GM12878 (cell line): Measurements from ENCODE around the gene MAN1B1.

Experiments used
- CBFB ChIP-seq: IDR thresholded peaks from 2 replicates; pipeline ENCODE4 v1.6.1; 2016; ENCODE audit warnings: antibody characterized with exemption, low read depth
- MAX ChIP-seq: IDR thresholded peaks from 2 replicates; pipeline ENCODE4 v1.6.1; 2012; ENCODE audit warnings: low read depth, low read length, improper control_type of control experiment
- RELA ChIP-seq: fragments of 450-650 bp; IDR thresholded peaks from 2 replicates; pipeline ENCODE4 v1.8.0; 2014; ENCODE audit warnings: borderline replicate concordance; ENCODE audit not compliant: partially characterized antibody
- SMAD1 ChIP-seq: fragments of 450-650 bp; IDR thresholded peaks from 2 replicates; pipeline ENCODE4 v1.6.1; 2018; ENCODE audit warnings: mild to moderate bottlenecking, low read depth; ENCODE audit not compliant: partially characterized antibody
- USF1 ChIP-seq: IDR thresholded peaks from 2 replicates; pipeline ENCODE4 v1.6.1; 2011; ENCODE audit warnings: borderline replicate concordance, low read depth, mild to moderate bottlenecking, moderate library complexity, mixed read lengths, low read length; ENCODE audit not compliant: insufficient read depth; ENCODE audit errors: extremely low read length

GRCh38 chr9:137056739-137057415 lies 29.9 kb upstream of the MAN1B1 start:
- TF ChIP-seq USF1 (no peak), MAX (no peak), SMAD1 (no peak), CBFB (no peak), RELA (no peak)
